Right kidney (tissue), 1 donor: ENCODE results near the gene PTH2.
A peak's percentile ranks its signal among the peaks of the same experiment; 100 is the strongest.
"Not testable (repeated sequence)": the region's sequence is repeated elsewhere in the genome, so short reads cannot be mapped to it uniquely, and the experiment has no call there.

Experiments used
- DNase-seq: peaks from one replicate; pipeline ENCODE4 v3.0.0-alpha.2; 2016

The PTH2 gene

GRCh38 chr19:49447485-49448431 lies 24.5 kb upstream of the PTH2 start:
- DNase-seq: no peak

DNA sequence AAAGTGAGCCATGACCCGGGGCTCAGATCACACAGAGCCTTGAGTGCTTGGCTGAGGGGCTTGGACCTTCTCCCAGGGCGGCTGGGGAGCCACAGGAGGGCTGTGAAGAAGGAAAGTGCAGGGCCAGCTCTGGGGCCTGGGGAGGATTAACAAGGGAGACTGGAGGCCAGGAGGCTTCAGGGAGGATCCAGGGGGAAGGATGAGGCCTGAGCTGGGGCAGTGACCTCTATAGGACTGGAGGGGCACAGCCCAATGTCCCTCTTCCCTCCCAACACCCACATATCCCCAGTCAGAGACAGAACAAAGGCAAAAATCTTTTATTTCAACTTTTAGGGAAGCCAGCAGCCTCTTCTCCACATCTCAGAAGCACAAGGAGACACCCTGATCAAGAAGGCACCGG lies 22.8 kb upstream of the PTH2 start:
- no peak for DNase-seq

- not testable (repeated sequence) for DNase-seq
Measured at GRCh38 chr19:49444100-49444700, 21.0 kb upstream of the PTH2 start.

- DNase-seq: peak; percentile 100
Measured at GRCh38 chr19:49443366-49444099, 20.3 kb upstream of the PTH2 start.

- no peak for DNase-seq
Measured at GRCh38 chr19:49442771-49443365, 19.6 kb upstream of the PTH2 start.

DNA sequence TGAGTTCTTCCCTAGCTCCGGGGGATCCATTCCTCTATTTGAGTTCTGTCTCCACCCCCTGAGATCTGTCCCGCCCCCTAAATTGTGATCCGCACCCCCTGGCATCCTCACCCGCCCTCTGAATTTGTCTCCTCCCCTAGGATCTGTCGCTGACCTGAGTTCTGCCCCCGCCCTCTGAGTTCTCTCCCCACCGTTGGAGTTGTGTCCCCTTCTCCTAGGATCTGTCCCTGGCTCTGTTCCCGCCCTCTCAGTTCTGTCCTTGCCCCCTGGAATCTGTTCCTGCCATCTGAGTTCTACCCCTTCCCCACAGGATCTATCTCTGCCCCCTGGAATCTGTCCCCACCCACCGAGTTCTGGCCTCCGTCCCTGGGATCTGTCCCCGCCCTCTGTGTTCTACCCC lies 19.1 kb upstream of the PTH2 start:
- no peak for DNase-seq

DNA sequence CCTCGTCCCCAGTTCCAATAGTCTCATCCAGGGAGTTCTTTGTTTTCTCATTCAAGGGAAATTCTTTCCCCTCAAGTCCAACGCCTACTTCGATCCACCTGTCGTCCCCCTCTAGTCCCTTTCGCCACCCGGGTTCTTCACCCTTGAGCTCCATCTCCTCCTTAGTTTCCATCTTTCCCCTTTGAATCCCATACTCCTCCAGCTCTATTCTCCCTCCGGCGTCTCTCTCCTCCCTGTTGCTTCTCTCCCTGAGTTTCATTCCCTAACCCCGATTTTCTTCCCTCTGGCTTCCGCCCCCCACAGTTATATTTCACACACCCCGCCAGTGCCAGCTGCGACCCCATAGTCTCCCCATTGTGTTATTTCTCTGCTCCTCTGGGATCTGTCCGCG lies 18.7 kb upstream of the PTH2 start:
- DNase-seq: no peak

GRCh38 chr19:49441210-49441959 lies 18.1 kb upstream of the PTH2 start, which contains the start of gene SLC17A7:
Gene SLC17A7 (minus strand): TSS chr19:49441527. CDS start chr19:49441379, 148 bp downstream.
- no peak for DNase-seq

GRCh38 chr19:49440439-49441209 lies 17.4 kb upstream of the PTH2 start:
- no peak for DNase-seq

DNA sequence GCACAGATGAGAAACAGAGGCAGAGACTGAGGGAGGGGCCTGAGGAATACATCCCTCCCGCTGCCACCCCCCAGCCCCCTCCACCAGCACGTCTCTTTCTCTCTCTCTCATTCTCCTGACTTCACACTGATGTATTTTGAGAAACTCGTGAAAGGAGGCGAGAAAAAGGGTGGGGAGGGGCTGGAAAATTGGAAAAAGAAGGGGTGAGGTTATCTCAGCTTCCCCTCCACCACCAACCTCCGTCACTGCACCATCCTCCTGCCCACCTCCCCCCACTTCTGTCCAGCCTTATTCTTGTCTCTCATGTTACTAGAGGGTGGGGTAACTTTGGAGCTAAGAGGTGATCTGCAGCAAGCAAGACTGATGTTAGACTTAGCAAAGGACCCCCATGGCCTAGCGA lies 16.6 kb upstream of the PTH2 start:
- DNase-seq: no peak

DNA sequence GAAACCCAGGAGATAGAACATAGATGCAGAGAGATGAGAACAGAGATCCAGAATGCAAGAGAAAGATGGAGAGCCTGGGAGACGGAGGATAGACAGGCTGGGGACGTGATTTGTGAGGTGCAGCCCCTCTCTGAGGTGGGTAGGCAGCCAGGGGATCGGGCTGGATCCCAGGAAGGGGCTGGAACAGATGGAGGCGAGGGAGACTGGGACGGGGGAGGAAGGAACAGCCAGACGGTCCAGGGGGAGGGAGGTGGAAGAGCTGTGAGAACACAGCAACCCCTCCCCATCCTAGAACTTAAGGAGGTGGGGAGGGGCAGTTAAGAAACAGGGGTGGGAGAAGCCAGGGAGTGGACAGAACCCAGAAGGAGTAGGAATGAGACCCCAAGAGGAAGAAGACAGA lies 15.0 kb upstream of the PTH2 start:
- DNase-seq: no peak

- DNase-seq: no peak
Measured at GRCh38 chr19:49437231-49437630, 14.0 kb upstream of the PTH2 start.

DNA sequence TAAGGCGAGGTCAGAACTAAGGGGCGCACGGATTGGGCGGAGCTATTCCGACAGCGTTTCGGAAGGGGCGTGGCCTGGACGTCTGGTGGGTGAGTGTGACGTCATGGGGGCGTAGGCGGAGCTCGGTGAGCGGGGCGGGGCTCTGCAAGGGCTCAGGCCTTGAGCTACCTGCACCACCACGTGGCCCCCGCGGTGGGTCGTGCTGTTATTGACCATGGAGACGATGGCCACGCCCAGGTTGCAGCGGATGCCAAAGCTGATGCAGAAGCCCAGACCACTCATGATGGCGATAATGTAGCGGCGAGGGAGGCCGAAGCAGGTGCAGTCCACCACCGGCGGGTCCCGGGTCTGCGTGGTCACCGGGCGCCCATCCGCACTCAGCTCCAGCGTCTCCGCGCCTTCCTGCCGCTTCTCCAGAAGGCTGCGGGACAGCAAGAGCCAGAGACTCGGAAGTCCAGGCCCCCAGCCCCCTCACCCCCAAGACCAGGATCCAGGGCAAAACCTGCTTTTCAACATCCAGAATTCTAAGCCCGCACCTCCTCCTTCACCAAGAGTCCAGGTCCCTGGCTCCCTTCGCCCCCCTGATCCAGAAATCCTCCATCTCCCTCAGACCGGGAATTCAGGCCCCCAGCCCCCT lies 13.3 kb upstream of the PTH2 start:
- DNase-seq: no peak

DNA sequence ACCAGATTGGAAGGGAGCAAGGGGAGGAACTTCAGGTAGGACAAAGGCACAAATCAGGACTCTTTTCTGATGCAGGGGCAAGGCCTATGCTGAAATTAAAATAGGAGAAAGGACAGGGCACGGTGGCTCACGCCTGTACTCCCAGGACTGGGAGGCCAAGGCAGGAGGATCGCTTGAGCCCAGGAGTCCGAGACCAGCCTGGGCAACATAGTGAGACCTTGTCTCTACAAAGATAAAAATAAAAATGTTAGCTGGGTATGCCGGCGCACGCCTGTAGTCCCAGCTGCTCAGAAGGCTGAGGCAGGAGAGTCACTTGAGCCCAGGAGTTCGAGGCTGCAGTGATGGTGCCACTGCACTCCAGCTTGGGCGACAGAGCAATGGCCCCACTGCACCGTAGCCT lies 12.4 kb upstream of the PTH2 start:
- DNase-seq: no peak

DNA sequence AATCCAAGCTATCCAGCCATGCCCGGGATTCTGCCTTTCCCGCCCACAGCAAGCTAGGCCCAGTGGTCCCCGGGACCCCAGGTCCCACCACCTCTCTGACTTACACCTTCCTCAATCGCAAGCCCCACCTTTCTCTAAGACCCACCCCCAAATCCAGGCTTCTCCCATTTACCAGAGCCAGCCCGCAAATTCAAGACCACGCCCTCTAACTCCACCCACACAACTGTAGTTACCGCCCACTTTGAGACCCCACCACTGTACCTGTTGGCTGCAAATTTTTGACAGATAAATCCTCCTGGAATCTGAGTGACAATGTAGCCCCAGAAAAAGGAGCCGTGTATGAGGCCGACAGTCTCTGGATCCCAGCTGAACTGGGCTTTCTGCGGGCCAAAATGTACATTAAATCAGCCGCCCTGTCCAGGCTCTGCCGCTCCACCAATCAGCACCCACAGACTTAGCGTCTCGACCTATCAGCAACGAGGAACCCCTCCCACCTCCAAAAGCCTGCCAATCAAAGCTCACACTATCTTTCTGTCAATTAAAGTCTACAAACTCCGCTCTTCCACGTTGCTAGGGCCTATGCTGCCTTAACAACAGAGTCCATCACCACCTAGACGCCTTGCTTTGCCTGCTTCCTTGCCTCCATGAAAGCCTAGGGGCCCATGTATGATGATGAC lies 11.8 kb upstream of the PTH2 start:
- no peak for DNase-seq

DNA sequence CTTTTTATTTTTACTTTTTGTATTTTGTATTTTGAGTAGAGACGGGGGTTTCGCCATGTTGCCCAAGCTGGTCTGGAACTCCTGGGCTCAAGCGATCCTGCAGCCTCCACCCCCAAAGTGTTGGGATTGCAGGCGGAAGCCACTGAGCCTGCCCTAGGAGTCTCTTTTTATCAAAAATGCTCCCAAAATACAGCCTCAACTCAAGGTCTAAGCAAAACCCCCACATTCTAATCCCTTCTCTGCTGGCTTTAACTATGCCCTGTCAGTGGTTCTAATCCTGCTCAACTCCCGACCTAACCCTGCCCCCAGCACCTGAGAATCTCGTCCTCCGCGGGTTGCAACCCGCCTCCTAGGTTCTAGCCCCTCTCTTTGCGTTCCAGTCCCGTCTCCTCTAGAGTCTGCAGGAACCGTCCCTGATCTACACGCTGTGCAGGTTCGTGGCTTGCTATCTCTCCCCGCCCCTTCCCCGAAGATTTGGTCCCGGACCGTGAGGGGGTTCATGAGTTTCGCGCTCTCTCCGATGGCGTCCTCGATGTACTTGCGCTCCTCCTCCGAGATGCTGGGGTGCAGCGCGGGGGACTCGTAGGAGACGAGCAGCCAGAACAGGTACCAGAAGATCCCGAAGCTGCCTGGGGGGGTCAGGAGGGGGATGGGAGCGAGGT lies 10.1 kb upstream of the PTH2 start:
- no peak for DNase-seq

GRCh38 chr19:49432141-49433073 lies 9.2 kb upstream of the PTH2 start:
- no peak for DNase-seq

- DNase-seq: no peak
Measured at GRCh38 chr19:49431330-49431749, 8.1 kb upstream of the PTH2 start.
